Heart right ventricle (tissue), 16 donors: Measurements from ENCODE around the gene TMEFF1. TPM values are rescaled to one million over a fixed set of nuclear protein-coding genes. Genes with fewer than 3 reads are reported as not detected.

ENCODE experiments used
- ATAC-seq, 8 donors: fragments of 200-7000 bp; cut with Tn5 transposase; one replicate each; pipeline ENCODE4 v1.9.1; 2020; ENCODE audit warnings: mild to moderate bottlenecking in 8 of 8, moderate library complexity in 8 of 8, moderate number of reproducible peaks in 1 of 8
- DNase-seq, 2 donors: peaks; one replicate each; pipeline ENCODE4 v3.0.0-alpha.2; 2020
- H3K27ac ChIP-seq, 10 donors: fragments of 200-600 bp; sonication (generic) in 2 of 10; one replicate each; pipeline versions ENCODE4 v1.5.0 to v1.8.0; 2020 to 2022; ENCODE audit warnings: mild to moderate bottlenecking in 3 of 10
- H3K27me3 ChIP-seq, 7 donors: fragments of 200-600 bp; one replicate each; pipeline ENCODE4 v1.8.0; 2021 to 2022; ENCODE audit warnings: mild to moderate bottlenecking in 2 of 7
- H3K36me3 ChIP-seq, 9 donors: fragments of 200-600 bp; sonication (generic) in 1 of 9; one replicate each; pipeline versions ENCODE4 v1.5.0 to v1.8.0; 2020 to 2022; ENCODE audit warnings: mild to moderate bottlenecking in 2 of 9
- H3K4me1 ChIP-seq, 9 donors: fragments of 200-600 bp; sonication (generic) in 1 of 9; one replicate each; pipeline versions ENCODE4 v1.5.0 to v1.8.0; 2020 to 2022; ENCODE audit warnings: mild to moderate bottlenecking in 4 of 9
- H3K4me3 ChIP-seq, 10 donors: fragments of 200-600 bp; sonication (generic) in 2 of 10; one replicate each; pipeline versions ENCODE4 v1.5.0 to v1.8.0; 2020 to 2022; ENCODE audit warnings: mild to moderate bottlenecking in 7 of 10, moderate library complexity in 2 of 10
- H3K9me3 ChIP-seq, 11 donors: fragments of 200-600 bp in 10 of 11; sonication (generic) in 2 of 11; one replicate each; pipeline versions ENCODE4 v1.5.0 to v1.8.0; 2013 to 2022; ENCODE audit warnings: mild to moderate bottlenecking in 2 of 11, control low read depth in 1 of 11, moderate library complexity in 1 of 11
- CTCF ChIP-seq, 9 donors: fragments of 200-600 bp; sonication (generic) in 2 of 9; IDR thresholded peaks; one replicate each; pipeline versions ENCODE4 v1.5.0 to v1.8.0; 2021 to 2022; ENCODE audit warnings: antibody characterized with exemption in 9 of 9, mild to moderate bottlenecking in 5 of 9, moderate library complexity in 1 of 9
- WGBS, 2 donors: extraction: QIAGEN DNeasy Blood & Tissue Kit; methylation state at CpG; one replicate each; pipeline ENCODE4 v1.1.7; 2013; ENCODE audit warnings: inconsistent platforms in 1 of 2; 5-methylcytosine and 5-hydroxymethylcytosine counted together
- intact Hi-C, 10 donors: fragments of 100-400 bp; cut with DNase I; formaldehyde crosslinking; loops; one replicate each; pipeline versions ENCODE4 v1.11.1 to v1.14.2; 2022
- polyA plus RNA-seq, 2 donors: library from polyadenylated mRNA; stranded (reverse); fragments of 200-250 nt; gene quantifications; one replicate each; pipeline ENCODE4 v1.2.3, GENCODE V29; 2013
- total RNA-seq, 10 donors: library from RNA; stranded (reverse); fragmentation: NEBNext Ultra II Directional in 3 of 10; extraction: Animal tissue kit (Norgen Biotek cat#: 25700) in 3 of 10; gene quantifications; one replicate each; pipeline versions ENCODE4 v1.2.1 to v1.2.4, GENCODE V29; 2021 to 2023
- donor health status: Arrhythmogenic right ventricular cardiomyopathy.
- donor health status: ischemic (EF 13 %, LVEDD 7.1; RV severe dilation, severe dysfunction).
- donor health status: healthy with polysubstance abuse.
- donor health status: DM: no; HTN: yes; CAD: no.
- donor health status: DM: no; HTN: no; CAD: no.
- donor health status: ischemic (EF 25% LVEDD 6.9; RV normal size, moderate dysfunction).
- donor health status: ischemic (EF 25% LVEDD 5.7; RV mildly dilated, moderate dysfunction).
- donor health status: healthy.
- donor health status: DM: yes; HTN: yes; CAD: no.
- donor health status: Ischemic cardiomyopathy.
- donor health status: ischemic (EF 35%, LVEDD 5.7; RV mildly dilated, moderate dysfunction).
- donor health status: nonischemic (EF 11% LVEDD 7.7; RV severe dilation, severe dysfunction).
- donor health status: DM: yes; HTN: yes; CAD: no.
- donor health status: PGD.
- donor health status: ischemic (EF 29% LVEDD 5.4; RV normal size, mild dysfunction).
- donor health status: nonischemic (EF 23%, LVEDD 6.1; RV moderate dilation, normal function).

The TMEFF1 gene
- total and polyA plus RNA-seq, 12 donors: 0.03 to 0.60 (median 0.18) TPM; not detected in 7

DNA sequence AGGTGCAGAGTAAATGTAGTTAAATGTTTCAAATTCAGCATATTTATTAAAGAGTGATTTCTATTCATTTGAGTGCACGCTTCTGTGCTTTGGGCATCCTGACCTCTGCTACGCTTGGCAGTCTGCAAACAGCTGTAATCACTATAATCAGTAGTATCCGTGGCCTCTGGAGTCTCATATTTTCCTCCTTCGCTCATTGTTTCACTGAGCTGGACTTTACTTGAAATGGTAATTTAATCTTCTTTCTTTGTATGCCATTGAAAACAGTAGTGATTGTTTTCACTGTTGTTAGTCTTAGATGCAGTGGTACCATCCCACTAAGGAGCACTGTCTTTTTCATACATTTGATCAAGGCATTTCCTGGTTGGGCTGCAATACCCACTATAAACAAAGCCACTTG, 61.5 kb downstream of the TMEFF1 start:
- Histone ChIP-seq H3K4me1 (no peaks in the 10 kb centered on the region), H3K27me3 (no peaks in the 10 kb centered on the region), H3K4me3 (no peak overlapping the region), H3K9me3 (no peaks in the 10 kb centered on the region), H3K36me3 (no peaks in the 10 kb centered on the region), H3K27ac (no peak overlapping the region)
- WGBS, 2 donors: 75 to 84% methylated on average over 4 of the region's 4 CpGs
- intact Hi-C loops: no loop called here
- no peak for TF ChIP-seq CTCF (IDR thresholded peaks at IDR 0.05)
- no peak for DNase-seq
- ATAC-seq: no peak

GRCh38 chr9:100540327-100540726, 67.4 kb downstream of the TMEFF1 start:
- H3K4me3 ChIP-seq: no peak overlapping the region
- DNase-seq: no peak
- ATAC-seq: no peak
- H3K27ac ChIP-seq: no peak overlapping the region
- H3K27me3 ChIP-seq: no peaks in the 10 kb centered on the region
- H3K9me3 ChIP-seq: peaks cover 0 to 12% (median 0%) of the 10 kb centered on the region in 11 donors
- WGBS, 2 donors: 90 to 92% methylated on average over 12 of the region's 12 CpGs
- no peak for TF ChIP-seq CTCF (IDR thresholded peaks at IDR 0.05)
- intact Hi-C loops: no loop called here
- no peaks in the 10 kb centered on the region for H3K36me3 ChIP-seq
- H3K4me1 ChIP-seq: no peaks in the 10 kb centered on the region

DNA sequence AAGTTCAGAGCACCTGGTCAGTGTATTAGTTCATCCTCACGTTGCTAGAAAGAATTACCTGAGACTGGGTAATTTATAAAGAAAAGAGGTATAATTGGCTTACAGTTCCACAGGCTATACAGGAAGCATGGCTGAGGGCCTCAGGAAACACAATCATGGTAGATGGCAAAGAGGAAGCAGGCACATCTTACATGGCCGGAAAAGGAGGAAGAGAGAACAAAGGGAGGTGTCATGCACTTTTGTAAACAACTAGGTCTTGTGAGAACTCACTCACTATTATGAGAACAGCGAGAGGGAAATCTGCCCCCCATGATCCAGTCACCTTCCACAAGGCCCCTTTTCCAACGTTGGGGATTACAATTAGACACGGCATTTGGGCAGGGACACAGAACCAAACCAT, 76.1 kb downstream of the TMEFF1 start:
- Histone ChIP-seq H3K4me3 (no peak overlapping the region), H3K9me3 (peaks cover 0 to 15% (median 0%) of the 10 kb centered on the region in 11 donors), H3K27ac (no peak overlapping the region), H3K36me3 (no peaks in the 10 kb centered on the region), H3K4me1 (no peaks in the 10 kb centered on the region), H3K27me3 (no peaks in the 10 kb centered on the region)
- intact Hi-C loops: no loop called here
- no peak for TF ChIP-seq CTCF (IDR thresholded peaks at IDR 0.05)
- DNase-seq (no peak), ATAC-seq (no peak)
- WGBS, 2 donors: 64 to 72% methylated on average over 5 of the region's 5 CpGs

- no peak for TF ChIP-seq CTCF (IDR thresholded peaks at IDR 0.05)
- H3K36me3 ChIP-seq: no peaks in the 10 kb centered on the region
- no peak overlapping the region for H3K27ac ChIP-seq
- no peaks in the 10 kb centered on the region for H3K9me3 ChIP-seq
- intact Hi-C loops: no loop called here
- no peak for DNase-seq
- no peaks in the 10 kb centered on the region for H3K27me3 ChIP-seq
- H3K4me3 ChIP-seq: no peak overlapping the region
- no peaks in the 10 kb centered on the region for H3K4me1 ChIP-seq
- ATAC-seq: no peak
- WGBS, 2 donors: 77 to 91% methylated on average over 2 of the region's 2 CpGs
These were observed 82.0 kb downstream of the TMEFF1 start for GRCh38 chr9:100554935-100555401.
